NCI-H146 (cell line): ENCODE data around the gene AURKB.
"Not testable (repeated sequence)": the region's sequence is repeated elsewhere in the genome, so short reads cannot be mapped to it uniquely, and the experiment has no call there.

Source experiments
- DNase-seq: peaks from one replicate; lab custom pipeline; 2025; lab: John Stamatoyannopoulos, UW

Gene AURKB

GRCh38 chr17:8187517-8188262 lies 22.7 kb downstream of the AURKB start:
- peak; percentile 98 for DNase-seq

DNA sequence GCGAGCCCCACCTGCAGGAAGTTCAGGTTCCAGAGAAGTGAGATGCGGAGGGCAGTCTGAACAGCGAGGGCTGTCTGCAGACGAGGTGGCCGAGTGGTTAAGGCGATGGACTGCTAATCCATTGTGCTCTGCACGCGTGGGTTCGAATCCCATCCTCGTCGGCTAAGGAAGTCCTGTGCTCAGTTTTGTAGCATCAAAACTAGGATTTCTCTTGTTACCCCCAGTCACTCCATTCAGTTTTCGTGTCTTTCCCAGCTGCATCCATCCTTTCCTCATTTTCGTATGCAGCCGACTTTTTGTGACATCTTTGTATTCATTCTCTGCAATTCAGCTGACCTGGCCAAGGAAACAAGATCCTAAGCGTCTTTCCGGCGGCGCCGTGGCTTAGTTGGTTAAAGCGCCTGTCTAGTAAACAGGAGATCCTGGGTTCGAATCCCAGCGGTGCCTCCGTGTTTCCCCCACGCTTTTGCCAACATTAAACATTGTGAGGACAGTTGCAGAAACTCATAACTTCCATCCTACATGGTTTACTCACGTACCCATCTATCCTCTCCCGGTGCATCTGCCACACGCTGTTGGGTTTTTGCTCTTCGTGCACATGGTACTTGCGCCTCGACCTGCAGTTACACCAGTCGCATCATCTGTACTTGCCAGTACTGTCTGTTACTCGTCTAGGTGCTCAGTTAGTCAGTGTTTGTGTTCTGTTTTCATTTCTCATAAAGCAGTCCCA lies 23.4 kb downstream of the AURKB start:
- DNase-seq = peak; percentile 94

- DNase-seq = no peak
These were observed 24.0 kb downstream of the AURKB start for GRCh38 chr17:8186446-8186786.

GRCh38 chr17:8185582-8186445 lies 24.6 kb downstream of the AURKB start:
- DNase-seq = peak; percentile 77

- peak; percentile 37 for DNase-seq
These were observed 33.2 kb downstream of the AURKB start for GRCh38 chr17:8176998-8177731.

DNA sequence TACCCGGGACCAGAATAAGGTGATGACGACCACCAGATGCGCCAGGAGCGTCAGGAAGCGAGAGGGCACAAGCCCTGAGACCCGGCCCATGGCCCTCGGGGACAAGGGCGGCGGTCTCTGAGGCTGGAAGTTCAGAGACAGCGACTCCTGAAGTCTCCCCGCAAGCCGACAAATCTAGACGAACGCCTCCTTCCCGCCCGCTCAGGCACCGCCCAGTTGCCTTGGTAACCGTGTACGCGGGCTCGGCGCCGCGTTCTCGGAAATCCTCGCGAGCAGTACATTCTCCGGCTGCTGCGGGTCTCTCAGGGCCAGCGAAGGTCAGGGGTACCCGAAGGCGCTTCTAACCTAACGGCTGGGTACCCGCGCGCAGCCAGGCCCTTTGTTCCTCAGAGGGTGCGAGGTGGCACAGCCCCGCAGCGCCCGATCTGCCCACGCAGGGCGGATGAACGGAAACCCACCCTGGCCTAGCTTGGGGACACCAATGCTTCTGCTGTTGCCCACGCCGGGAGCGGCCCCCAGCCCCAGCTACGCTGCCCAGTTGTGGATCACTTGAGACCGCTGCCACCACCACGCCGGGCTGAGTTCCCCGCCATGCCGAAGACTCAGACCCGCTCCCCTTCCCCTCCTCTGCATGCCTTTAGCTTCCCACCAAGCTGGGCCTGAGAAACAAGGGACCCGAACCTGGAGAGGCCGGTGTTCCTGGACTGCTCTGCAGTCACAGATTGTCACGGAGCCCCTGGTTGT lies 34.0 kb downstream of the AURKB start, which contains the start of gene TMEM107:
TSS of gene TMEM107 (minus strand) at position 184 of the 744 bp plus-strand sequence. CDS start at position 90, 94 bp downstream.
- peak; percentile 91 for DNase-seq

DNA sequence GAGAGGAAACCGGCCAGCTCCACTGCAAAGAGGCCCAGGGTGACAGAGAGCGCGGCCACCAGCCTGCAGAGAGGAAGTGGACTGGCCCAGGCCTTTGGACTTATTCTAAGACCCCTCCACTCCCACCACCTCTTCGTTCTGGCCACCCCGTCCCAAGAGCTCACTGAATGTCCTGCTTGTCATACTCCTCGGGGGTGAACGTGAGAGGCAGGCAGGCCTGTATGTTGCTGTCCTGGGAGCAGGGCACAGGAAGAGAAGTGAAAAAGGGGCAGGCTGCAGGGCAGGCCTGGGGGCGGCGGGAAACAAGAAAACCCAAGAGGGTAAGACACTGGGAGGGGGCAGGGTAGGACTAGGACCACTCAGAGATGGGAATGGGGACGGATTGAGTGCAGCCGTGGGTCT lies 34.6 kb downstream of the AURKB start:
- peak; percentile 62 for DNase-seq

GRCh38 chr17:8173871-8174322 lies 36.5 kb downstream of the AURKB start:
- peak; percentile 47 for DNase-seq

DNA sequence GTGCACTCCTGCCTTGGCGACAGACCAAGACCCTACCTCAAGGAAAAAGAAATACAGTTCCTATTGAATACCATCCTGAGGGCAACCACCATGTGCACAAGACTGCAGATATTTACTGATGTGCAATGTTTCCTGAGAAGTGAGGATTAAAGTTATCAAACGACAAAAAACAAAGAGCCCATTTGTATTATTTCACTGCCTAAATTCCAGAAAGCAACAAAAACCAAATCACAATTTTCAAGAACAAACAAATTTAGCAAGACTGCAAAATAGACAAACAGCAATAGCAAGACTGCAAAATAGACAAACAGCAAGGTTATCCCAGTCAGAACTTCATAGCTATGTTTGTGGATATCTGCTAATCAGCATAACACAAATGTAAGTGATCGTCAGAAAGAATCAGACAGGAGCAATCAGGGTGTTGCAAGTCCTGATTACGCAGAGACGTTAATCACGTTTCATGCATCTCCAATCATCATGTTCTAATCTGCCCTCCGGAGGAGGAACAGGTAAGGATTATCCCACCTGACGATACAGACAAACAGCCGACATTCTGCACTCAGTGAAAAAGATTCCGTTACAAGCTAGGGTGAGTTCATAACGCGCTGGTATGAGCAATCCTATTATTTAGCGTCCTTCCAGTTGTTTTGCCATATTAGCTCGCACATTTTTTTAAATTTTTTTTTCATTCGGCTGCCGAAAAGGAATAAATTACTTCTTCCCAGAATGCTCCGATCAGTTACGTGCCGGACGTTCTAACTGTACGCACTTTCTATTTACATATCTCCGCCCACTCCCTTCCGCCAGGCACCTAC lies 37.1 kb downstream of the AURKB start:
- DNase-seq = peak; percentile 94

DNA sequence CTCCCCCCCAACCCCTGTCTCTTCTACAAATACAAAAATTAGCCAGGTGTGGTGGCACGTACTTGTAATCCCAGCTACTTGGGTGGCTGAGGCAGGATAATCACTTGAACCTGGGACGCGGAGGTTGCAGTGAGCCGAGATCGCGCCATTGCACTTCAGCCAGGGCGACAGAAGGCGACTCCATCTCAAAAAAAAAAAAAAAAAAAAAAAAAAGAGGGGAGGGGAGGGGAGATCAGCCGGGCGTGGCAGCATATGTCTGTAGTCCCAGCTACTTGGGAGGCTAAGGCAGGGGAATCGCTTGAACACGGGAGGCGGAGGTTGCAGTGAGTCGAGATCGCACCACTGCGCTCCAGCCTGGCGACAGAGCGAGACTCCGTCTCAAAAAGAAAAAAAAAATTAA lies 40.2 kb downstream of the AURKB start:
- not testable (repeated sequence) for DNase-seq

DNA sequence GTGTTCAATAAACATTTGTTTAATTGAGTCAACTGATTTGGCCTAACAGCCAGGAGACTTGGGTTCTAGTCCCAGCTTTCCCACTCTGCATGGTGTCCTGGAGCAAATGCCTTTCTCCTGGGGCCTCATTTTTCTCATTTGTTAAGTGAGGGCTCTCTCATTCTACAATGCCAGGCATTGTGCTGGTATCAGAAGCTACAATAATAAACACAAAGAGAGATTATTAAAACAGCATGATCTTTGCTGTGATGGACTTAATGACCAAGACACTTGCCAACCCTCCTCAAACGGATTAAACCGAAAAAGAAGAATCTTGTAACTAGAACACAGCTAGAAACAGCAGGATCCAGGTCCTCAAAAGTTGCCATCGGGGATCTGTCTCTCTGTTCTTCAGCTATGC lies 42.8 kb downstream of the AURKB start:
- DNase-seq = no peak

- no peak for DNase-seq
These were observed 43.6 kb downstream of the AURKB start for GRCh38 chr17:8166731-8167130.

- no peak for DNase-seq
These were observed 45.6 kb downstream of the AURKB start for GRCh38 chr17:8164815-8165131.

DNA sequence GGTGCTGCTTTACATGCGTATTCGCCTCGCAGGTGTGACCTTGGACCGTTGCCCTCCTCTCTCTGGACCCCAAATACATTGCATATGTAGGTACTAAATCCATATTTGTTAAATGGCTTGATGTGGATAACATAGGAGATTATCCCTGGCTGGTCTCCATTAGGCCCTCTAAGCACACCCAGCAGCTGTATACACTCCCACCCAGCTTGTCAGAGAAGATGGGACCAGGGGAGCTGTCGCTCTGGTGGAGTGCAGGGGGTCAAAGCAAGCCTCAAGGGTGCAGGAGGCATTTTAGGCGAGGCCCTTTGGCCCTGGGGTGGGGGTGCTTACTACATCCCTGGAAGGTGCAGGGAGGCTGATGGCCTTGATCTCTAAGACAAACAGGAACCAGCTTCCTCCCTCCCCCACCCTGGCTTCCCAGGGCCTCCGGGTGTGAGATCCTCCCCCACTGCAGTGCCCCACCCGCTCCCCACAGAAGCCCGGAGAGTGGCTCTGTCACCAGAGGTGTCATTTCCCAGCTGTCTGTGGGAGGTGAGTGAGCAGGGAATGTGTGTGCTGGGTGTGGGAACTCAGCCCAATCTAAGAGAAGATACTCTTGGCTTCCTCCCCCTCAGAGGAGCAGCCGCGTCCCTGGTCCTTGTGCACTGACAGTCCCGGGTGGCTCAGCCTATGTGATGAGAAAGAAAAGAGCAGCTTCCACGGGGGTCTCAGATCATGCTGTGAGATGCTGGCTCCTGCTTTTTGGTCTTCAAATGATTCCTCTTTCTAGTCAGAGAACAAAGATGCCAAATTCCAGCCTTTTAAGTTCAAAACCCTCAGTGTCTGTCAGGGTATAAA lies 46.2 kb downstream of the AURKB start:
- peak; percentile 34 for DNase-seq

- peak; percentile 71 for DNase-seq
These were observed 47.1 kb downstream of the AURKB start for GRCh38 chr17:8162997-8163977.

DNA sequence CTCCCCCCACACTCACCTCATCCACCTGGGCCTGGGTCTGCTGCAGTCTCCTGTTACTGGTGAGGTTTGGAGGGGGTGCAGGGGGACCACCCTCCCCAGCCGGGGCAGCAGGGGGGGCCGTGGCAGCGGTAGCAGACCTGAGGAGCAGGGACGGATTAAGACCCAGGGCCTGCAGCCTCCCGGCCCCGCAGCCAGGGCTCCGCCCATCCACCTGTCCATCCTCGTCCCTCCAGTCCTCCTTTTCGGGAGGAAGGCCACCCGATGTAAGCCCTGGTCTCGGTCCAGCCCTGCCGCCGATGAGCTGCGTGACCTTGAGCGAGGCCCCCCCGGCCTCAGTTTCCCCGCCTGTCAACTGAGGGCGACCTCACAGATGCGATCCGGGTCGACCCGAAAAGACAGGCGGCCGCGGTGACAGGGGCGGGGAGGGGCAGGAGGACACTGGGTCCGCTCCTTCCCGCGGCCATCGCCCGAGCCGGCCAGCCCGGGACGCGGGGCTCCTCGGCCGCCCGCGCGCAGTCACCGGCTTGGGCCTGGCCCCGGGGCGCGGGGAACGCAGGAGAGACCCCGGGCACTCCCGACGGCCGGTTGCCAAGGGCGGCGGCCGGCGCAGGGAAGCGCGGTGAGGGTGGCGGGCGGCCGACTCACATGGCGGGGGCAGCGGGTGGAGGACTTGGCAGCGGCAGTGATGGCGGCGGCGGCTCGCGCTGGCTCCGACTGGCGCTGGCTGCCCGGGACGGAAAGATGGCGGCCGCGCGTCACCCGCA lies 48.0 kb downstream of the AURKB start, which contains the start of gene VAMP2:
TSS of gene VAMP2 (minus strand) at position 716 of the 764 bp plus-strand sequence. CDS start at position 647, 69 bp downstream.
- peak; percentile 72 for DNase-seq
